Dermis microvascular lymphatic vessel endothelial cell (primary cell): ENCODE measurements around the gene TMEM255A. TPM values are rescaled to one million over a fixed set of nuclear protein-coding genes. Genes with fewer than 3 reads are reported as not detected.

ENCODE experiments used
- total RNA-seq: library from RNA; depleted of rRNA; stranded (reverse); fragments of >200 nt; gene quantifications from 2 replicates; pipeline ENCODE4 v1.2.1, GENCODE V29; 2014

TMEM255A gene
- total RNA-seq, 1 donor from 2014 or later: not detected

Other genes starting within 250 kb of the TMEM255A start
- gene RHOXF2B, start 233.8 kb downstream of the TMEM255A start, total RNA-seq: not detected in 2 replicates
- not detected in 2 replicates for gene RHOXF1, start 195.5 kb downstream of the TMEM255A start, total RNA-seq
- gene RHOXF2, start 152.8 kb downstream of the TMEM255A start, total RNA-seq: not detected in 2 replicates
- gene ZBTB33, start 60.6 kb downstream of the TMEM255A start, total RNA-seq: 12.2 and 12.5 TPM in 2 replicates
- gene ATP1B4, start 50.6 kb upstream of the TMEM255A start, total RNA-seq: not detected in 2 replicates
- 85.9 and 147 TPM in 2 replicates for gene LAMP2, start 157.8 kb upstream of the TMEM255A start, total RNA-seq
- 35.0 and 38.8 TPM in 2 replicates for gene CUL4B, start 249.5 kb upstream of the TMEM255A start, total RNA-seq